ENCODE results near the gene ELL2. TPM values are rescaled to one million over a fixed set of nuclear protein-coding genes. Genes with fewer than 3 reads are reported as not detected.

The ELL2 gene
- total RNA-seq, 1 donor from 2014 or later = 124 TPM

GRCh38 chr5:95904827-95905226 is 56.8 kb downstream of the ELL2 start:
- Mint-ChIP-seq H3K27me3 (no peaks in the 10 kb centered on the region), H3K4me3 (ENCODE audit: low read depth) (no peak overlapping the region), H3K9me3 (ENCODE audit: low read depth) (no peaks in the 10 kb centered on the region), H3K27ac (peak overlapping the region; percentile 7), H3K4me1 (ENCODE audit: low read depth) (peaks cover 22% of the 10 kb centered on the region), H3K36me3 (ENCODE audit: insufficient read depth) (peaks cover 35% of the 10 kb centered on the region)
- TF ChIP-seq, protein P1, sequence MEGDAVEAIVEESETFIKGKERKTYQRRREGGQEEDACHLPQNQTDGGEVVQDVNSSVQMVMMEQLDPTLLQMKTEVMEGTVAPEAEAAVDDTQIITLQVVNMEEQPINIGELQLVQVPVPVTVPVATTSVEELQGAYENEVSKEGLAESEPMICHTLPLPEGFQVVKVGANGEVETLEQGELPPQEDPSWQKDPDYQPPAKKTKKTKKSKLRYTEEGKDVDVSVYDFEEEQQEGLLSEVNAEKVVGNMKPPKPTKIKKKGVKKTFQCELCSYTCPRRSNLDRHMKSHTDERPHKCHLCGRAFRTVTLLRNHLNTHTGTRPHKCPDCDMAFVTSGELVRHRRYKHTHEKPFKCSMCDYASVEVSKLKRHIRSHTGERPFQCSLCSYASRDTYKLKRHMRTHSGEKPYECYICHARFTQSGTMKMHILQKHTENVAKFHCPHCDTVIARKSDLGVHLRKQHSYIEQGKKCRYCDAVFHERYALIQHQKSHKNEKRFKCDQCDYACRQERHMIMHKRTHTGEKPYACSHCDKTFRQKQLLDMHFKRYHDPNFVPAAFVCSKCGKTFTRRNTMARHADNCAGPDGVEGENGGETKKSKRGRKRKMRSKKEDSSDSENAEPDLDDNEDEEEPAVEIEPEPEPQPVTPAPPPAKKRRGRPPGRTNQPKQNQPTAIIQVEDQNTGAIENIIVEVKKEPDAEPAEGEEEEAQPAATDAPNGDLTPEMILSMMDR (IDR thresholded peaks at IDR 0.05; ENCODE audit: unreplicated experiment) = no peak
- DNase-seq (ENCODE audit: low spot score, unreplicated experiment) = no peak

DNA sequence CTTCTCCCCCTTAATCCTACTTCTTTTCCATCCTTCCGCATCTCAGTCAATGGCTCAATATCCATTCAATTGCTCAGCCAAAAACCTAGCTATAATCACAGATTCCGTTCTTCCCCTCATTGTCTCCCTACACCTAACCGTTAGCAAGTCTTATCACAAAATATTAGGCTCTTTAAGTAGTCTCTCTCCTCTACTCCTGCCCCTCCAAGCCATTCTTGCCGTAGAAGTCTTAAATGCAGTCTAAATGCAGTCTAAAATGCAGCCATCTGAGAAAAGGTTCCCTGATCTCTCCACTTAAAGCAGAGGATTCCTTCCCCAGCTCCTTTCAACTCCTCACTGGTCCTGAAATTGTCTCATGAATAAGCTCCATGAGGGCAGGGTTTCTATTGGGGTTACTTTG is 57.8 kb downstream of the ELL2 start:
- Mint-ChIP-seq H3K27ac (peak overlapping the region; percentile 35), H3K4me1 (ENCODE audit: low read depth) (peaks cover 17% of the 10 kb centered on the region), H3K9me3 (ENCODE audit: low read depth) (no peaks in the 10 kb centered on the region), H3K27me3 (no peaks in the 10 kb centered on the region), H3K4me3 (ENCODE audit: low read depth) (no peak overlapping the region), H3K36me3 (ENCODE audit: insufficient read depth) (peaks cover 39% of the 10 kb centered on the region)
- no peak for DNase-seq (ENCODE audit: low spot score, unreplicated experiment)
- TF ChIP-seq, protein P1 (IDR thresholded peaks at IDR 0.05; ENCODE audit: unreplicated experiment) = no peak

DNA sequence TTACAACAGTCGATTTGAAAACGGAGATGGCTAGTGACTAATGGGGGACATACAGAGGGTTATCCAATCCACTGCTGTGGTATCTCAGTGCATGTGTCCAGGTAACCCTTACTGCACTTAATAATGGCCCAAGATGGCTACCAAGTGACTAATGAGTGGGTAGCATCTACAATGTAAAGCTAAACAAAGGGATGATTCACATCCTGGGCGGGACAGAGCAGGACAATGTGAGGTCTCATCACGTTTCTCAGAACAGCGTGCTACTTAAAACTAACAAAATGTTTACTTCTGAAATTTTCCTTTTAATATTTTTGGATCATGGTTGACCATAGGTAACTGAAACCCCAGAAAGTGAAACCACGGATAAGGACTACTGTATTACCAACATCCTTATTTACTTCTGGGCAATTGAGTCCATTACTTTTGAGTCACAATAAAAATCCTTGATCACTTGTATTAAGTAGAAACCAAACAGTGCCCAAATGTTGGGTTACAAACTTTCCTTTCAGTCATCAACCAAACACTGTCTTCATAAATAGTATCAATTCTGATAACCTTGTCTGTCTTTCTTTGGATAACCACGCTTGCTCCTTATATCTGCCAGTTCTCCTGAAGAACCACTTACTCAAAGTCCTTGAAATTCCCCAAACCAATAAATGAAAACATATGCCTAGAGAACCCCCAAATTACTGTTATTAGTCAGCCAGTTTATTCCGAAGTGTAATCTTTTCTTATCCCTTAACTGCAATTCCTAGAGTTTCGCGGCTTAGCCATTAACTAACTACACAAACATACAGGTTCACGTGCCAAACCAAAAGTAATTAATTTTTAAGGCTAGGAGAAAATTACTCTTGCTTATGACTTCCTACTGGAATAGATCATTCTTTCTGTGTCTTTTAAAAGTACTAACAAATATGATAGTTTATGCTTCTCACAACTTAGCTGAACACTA is 59.7 kb downstream of the ELL2 start:
- H3K27ac Mint-ChIP-seq = peak overlapping the region; percentile 10
- peaks cover 17% of the 10 kb centered on the region for H3K4me1 Mint-ChIP-seq (ENCODE audit: low read depth)
- no peaks in the 10 kb centered on the region for H3K27me3 Mint-ChIP-seq
- H3K36me3 Mint-ChIP-seq (ENCODE audit: insufficient read depth) = peaks cover 40% of the 10 kb centered on the region
- no peak overlapping the region for H3K4me3 Mint-ChIP-seq (ENCODE audit: low read depth)
- no peak for DNase-seq (ENCODE audit: low spot score, unreplicated experiment)
- H3K9me3 Mint-ChIP-seq (ENCODE audit: low read depth) = no peaks in the 10 kb centered on the region
- TF ChIP-seq, protein P1 (IDR thresholded peaks at IDR 0.05; ENCODE audit: unreplicated experiment) = no peak

GRCh38 chr5:95900383-95900958 is 61.2 kb downstream of the ELL2 start:
- peaks cover 19% of the 10 kb centered on the region for H3K4me1 Mint-ChIP-seq (ENCODE audit: low read depth)
- no peaks in the 10 kb centered on the region for H3K9me3 Mint-ChIP-seq (ENCODE audit: low read depth)
- no peaks in the 10 kb centered on the region for H3K27me3 Mint-ChIP-seq
- peaks cover 49% of the 10 kb centered on the region for H3K36me3 Mint-ChIP-seq (ENCODE audit: insufficient read depth)
- no peak for DNase-seq (ENCODE audit: low spot score, unreplicated experiment)
- H3K27ac Mint-ChIP-seq = no peak overlapping the region
- no peak overlapping the region for H3K4me3 Mint-ChIP-seq (ENCODE audit: low read depth)
- TF ChIP-seq, protein P1 (IDR thresholded peaks at IDR 0.05; ENCODE audit: unreplicated experiment) = no peak

DNA sequence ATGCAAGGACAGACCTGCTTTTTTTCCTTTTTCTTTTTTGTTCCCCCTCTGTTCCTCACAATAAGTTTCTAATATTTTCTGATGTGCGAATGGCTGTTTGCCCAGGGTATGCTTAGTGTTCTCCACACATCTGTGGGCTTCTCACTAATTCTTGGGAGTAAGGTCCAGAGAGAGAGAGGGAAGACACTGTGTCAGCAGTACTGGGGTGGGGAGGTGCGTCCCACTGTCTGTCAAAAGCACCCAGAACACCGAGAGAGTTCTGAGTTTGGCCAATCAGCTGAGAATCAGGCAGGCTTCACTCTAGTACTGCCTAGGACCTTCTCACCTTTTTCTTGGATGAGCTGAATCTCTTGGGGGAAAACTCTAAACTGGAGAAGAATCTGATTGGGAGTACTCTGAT is 61.8 kb downstream of the ELL2 start:
- no peak for DNase-seq (ENCODE audit: low spot score, unreplicated experiment)
- Mint-ChIP-seq H3K4me3 (ENCODE audit: low read depth) (no peak overlapping the region), H3K27ac (no peak overlapping the region), H3K9me3 (ENCODE audit: low read depth) (no peaks in the 10 kb centered on the region), H3K4me1 (ENCODE audit: low read depth) (peaks cover 19% of the 10 kb centered on the region), H3K36me3 (ENCODE audit: insufficient read depth) (peaks cover 50% of the 10 kb centered on the region), H3K27me3 (no peaks in the 10 kb centered on the region)
- TF ChIP-seq, protein P1 (IDR thresholded peaks at IDR 0.05; ENCODE audit: unreplicated experiment) = no peak

Data from progenitor cell of endocrine pancreas (in vitro differentiated cells).